ENCODE data around the gene NR2E1.

GRCh38 chr6:108169464-108170331, 3.9 kb downstream of the NR2E1 start:
- no peak for TF ChIP-seq POLR2AphosphoS5 (IDR thresholded peaks at IDR 0.05; ENCODE audit: low read depth, low read length)
- TF ChIP-seq POLR2A (IDR thresholded peaks at IDR 0.05; ENCODE audit: low read depth, low read length) = no peak
- TF ChIP-seq POU2F2 (IDR thresholded peaks at IDR 0.05; ENCODE audit: low read depth, low read length) = no peak
- TF ChIP-seq TAF1 (IDR thresholded peaks at IDR 0.05; ENCODE audit: low read depth, low read length) = no peak

All from GM12891 (cell line).